ENCODE data around the gene LRP8.

LRP8 gene

DNA sequence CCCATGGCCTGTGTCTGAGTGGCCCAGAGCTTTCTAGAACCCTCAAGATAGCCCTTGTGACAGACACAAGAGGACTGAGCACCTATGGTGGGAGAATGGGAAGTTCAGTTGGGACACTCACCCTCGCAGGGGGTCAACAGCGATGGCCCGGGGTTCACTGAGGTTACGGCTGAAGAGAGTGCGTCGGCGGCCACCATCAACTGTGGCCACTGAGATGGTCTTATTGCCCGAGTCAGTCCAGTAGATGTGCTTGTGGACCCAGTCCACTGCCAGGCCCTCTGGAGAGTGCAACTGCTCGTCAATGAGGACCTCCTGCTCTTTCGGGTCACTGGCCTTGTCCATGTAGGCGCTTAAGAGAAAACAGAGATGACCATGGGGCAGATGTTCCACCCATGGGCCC lies 63.8 kb downstream of the LRP8 start:
- no peak for FAIRE-seq
- no peak for DNase-seq (ENCODE audit: insufficient read length, low spot score)
- TF ChIP-seq PAX5 (IDR thresholded peaks at IDR 0.05; ENCODE audit: insufficient read depth, low read length, severe bottlenecking) (no peak), POLR2A (IDR thresholded peaks at IDR 0.05; ENCODE audit: low read depth, low read length) (no peak)

DNA sequence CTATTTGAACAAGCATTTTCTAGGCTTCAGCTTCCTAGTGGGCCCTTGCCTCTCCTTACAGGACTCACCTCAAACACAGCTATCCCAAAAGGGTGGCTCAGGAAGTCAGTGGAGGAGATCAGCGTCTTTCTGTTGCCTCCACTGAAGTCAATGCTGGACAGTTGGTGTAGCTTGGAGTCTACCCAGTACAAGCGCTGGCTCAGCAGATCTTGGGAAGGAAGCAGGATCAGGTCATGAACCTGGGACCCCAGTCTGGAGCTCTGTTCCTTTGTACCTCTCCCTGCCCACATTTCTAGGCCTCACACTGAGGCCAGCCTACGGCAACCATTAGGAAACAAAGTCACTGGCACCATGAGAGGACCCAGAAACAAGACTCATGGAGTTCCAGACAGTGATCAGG lies 65.9 kb downstream of the LRP8 start:
- no peak for FAIRE-seq
- TF ChIP-seq SPI1 (IDR thresholded peaks at IDR 0.05; ENCODE audit: low read depth, low read length) = no peak
- no peak for TF ChIP-seq PAX5 (IDR thresholded peaks at IDR 0.05; ENCODE audit: insufficient read depth, low read length, severe bottlenecking)
- TF ChIP-seq POLR2A (IDR thresholded peaks at IDR 0.05; ENCODE audit: low read depth, low read length) = no peak
- no peak for TF ChIP-seq POU2F2 (IDR thresholded peaks at IDR 0.05; ENCODE audit: low read depth, low read length)
- no peak for TF ChIP-seq TAF1 (IDR thresholded peaks at IDR 0.05; ENCODE audit: low read depth, low read length)
- TF ChIP-seq POLR2AphosphoS5 (IDR thresholded peaks at IDR 0.05; ENCODE audit: low read depth, low read length) = no peak
- no peak for DNase-seq (ENCODE audit: insufficient read length, low spot score)

DNA sequence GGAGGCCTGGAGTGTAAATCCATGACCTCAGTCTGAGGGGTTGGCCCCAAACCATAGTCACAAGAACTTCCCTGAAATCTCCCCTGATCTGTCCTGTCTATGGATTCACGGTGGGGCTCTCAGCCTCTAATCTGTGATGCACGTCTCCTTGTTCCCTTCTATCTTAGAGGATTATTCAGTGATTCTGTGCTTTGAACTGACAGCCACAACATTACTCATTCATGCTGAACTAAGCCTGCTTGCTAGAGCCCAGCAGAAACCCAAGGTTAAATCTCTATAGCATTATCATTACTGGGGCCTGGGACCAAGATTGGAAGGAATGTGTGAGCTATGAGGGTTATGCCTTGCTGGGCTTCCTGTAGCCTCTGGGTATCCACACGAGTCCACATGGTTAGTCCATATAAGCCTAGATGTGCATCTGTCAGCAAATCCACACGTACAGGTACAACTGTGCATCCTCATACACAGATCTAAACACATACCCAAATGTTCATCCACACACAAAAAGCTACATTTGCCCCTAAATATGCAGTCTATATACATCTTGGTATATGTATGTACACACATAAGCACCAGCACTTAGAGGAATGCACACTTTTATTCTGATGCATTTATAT lies 67.1 kb downstream of the LRP8 start:
- TF ChIP-seq SPI1 (IDR thresholded peaks at IDR 0.05; ENCODE audit: low read depth, low read length) (no peak), POLR2A (IDR thresholded peaks at IDR 0.05; ENCODE audit: low read depth, low read length) (no peak), POU2F2 (IDR thresholded peaks at IDR 0.05; ENCODE audit: low read depth, low read length) (no peak), TAF1 (IDR thresholded peaks at IDR 0.05; ENCODE audit: low read depth, low read length) (no peak), PAX5 (IDR thresholded peaks at IDR 0.05; ENCODE audit: insufficient read depth, low read length, severe bottlenecking) (no peak), POLR2AphosphoS5 (IDR thresholded peaks at IDR 0.05; ENCODE audit: low read depth, low read length) (no peak)
- FAIRE-seq = no peak

DNA sequence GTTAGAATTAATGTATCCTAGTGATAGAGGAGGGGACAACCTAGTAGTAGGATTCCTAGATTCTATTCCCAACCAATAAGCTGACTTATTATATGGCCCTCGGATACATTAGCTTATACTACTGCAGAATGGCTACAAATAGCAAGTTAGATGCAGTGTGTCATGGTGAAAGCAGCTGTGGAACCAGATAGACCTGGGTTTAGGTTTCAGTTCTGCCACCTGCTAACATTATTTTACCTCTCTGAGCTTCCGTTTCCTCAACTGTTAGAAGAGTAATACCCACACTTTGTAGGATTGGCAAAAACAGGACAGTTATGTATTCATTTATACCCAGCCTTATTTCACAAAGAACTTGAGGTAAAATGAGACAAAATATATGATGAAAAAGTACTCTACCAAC lies 67.9 kb downstream of the LRP8 start:
- TF ChIP-seq POU2F2 (IDR thresholded peaks at IDR 0.05; ENCODE audit: low read depth, low read length) (no peak), POLR2AphosphoS5 (IDR thresholded peaks at IDR 0.05; ENCODE audit: low read depth, low read length) (no peak), SPI1 (IDR thresholded peaks at IDR 0.05; ENCODE audit: low read depth, low read length) (peak; percentile 51), PAX5 (IDR thresholded peaks at IDR 0.05; ENCODE audit: insufficient read depth, low read length, severe bottlenecking) (no peak), POLR2A (IDR thresholded peaks at IDR 0.05; ENCODE audit: low read depth, low read length) (no peak), TAF1 (IDR thresholded peaks at IDR 0.05; ENCODE audit: low read depth, low read length) (no peak)
- DNase-seq (ENCODE audit: insufficient read length, low spot score) = no peak
- FAIRE-seq = peak; percentile 89

More for the DNA sequence above, 67.1 kb downstream of the LRP8 start:
- no peak for DNase-seq (ENCODE audit: insufficient read length, low spot score)

DNA sequence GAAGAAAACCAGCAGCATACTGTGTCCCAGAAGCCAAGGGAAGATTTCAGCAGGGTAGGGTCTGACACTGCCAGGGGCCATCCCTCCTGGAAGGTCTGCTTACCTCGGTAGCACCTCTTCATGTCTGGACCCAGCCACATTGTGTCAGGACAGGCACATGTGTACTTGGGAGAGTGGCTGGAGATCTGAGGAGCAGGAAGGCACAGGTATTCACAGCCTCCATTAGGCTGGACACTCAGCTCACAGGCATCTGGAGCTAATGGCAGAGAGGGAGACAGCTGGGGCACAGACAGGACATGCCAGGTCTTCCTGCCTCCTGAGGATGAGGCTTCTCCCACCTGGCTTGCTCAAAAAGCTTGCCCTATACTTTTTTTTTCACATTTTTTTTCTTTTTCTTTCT lies 69.7 kb downstream of the LRP8 start:
- FAIRE-seq (no peak), DNase-seq (ENCODE audit: insufficient read length, low spot score) (no peak)
- TF ChIP-seq POLR2AphosphoS5 (IDR thresholded peaks at IDR 0.05; ENCODE audit: low read depth, low read length) = no peak

DNA sequence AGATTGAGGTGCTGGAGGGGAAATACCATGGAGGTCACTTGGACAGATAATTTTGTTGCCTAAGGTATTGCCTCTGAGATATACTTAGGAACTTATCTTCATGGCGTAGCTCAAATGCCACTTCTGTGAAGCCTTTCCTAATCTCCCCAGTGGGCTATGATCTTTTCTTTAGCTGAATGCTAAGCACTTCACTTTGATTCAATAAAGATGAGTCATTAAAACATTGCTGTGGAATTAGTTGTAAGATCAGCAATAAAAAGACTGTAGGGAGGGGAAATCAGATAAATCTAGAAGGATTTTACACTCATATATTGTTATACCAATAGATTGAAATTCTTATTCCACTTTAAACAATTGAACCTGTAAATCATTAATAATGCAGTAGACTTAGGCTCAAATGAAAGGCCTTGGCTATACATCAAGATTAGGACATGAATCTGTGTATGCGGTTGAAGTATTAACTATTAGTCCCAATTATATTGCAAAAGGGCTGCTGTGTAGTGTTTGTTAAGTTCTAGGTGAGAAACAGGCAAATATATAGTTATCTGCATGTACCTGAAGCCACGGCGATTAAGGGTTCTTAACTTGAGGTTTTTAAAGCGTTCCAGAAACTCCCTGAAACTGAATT lies 70.3 kb downstream of the LRP8 start:
- no peak for TF ChIP-seq POLR2AphosphoS5 (IDR thresholded peaks at IDR 0.05; ENCODE audit: low read depth, low read length)
- no peak for TF ChIP-seq PAX5 (IDR thresholded peaks at IDR 0.05; ENCODE audit: insufficient read depth, low read length, severe bottlenecking)
- no peak for TF ChIP-seq SPI1 (IDR thresholded peaks at IDR 0.05; ENCODE audit: low read depth, low read length)
- TF ChIP-seq POLR2A (IDR thresholded peaks at IDR 0.05; ENCODE audit: low read depth, low read length) = no peak
- TF ChIP-seq TAF1 (IDR thresholded peaks at IDR 0.05; ENCODE audit: low read depth, low read length) = no peak
- TF ChIP-seq POU2F2 (IDR thresholded peaks at IDR 0.05; ENCODE audit: low read depth, low read length) = no peak
- FAIRE-seq = no peak
- DNase-seq (ENCODE audit: insufficient read length, low spot score) = no peak

DNA sequence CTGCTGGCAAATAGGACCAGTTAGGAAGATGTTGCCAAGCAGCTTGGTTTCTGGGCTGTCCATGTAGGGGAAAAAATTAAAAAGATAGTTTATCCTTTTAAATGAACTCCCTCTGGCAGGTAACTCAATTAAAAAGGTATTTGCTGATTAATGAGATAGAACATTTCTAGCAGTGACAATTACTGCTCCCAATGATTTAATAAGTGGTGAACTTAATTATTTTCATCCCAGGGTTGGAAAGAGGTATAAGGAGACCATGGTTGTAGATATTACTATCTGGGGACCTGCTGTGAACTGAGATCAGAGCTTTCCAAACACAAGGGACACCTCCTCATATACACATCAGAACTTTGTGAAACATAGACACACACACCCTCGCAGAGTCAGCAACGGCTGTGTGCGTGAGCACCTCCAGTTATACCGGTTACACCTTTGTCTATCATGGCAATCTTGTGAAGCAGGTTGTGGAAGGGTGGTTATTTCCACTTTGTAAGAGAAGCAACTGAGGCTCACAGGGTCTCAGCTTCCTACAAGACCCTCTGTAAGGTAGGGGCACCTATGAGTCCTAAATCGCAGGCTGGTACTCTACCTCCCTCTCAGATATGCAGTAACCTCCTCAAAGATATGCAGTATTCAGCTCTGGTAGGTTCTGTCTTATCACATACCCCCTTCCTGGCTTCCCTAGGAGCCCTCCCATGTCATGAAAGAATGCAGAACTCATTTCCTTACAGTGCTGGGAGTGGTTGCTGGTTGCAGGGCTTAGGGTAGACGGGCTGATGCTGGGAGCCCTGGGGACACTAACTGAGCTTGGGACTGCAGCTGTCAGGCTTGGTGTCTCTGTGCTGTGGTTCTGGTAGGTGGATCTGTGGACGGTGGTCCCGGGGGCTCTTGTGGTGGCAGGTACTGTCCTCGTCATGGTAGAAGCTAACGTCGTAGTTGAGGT lies 71.1 kb downstream of the LRP8 start:
- FAIRE-seq (no peak), DNase-seq (ENCODE audit: insufficient read length, low spot score) (no peak)
- TF ChIP-seq POLR2AphosphoS5 (IDR thresholded peaks at IDR 0.05; ENCODE audit: low read depth, low read length) (no peak), POU2F2 (IDR thresholded peaks at IDR 0.05; ENCODE audit: low read depth, low read length) (no peak), TAF1 (IDR thresholded peaks at IDR 0.05; ENCODE audit: low read depth, low read length) (no peak), POLR2A (IDR thresholded peaks at IDR 0.05; ENCODE audit: low read depth, low read length) (no peak), PAX5 (IDR thresholded peaks at IDR 0.05; ENCODE audit: insufficient read depth, low read length, severe bottlenecking) (no peak), SPI1 (IDR thresholded peaks at IDR 0.05; ENCODE audit: low read depth, low read length) (no peak)

DNA sequence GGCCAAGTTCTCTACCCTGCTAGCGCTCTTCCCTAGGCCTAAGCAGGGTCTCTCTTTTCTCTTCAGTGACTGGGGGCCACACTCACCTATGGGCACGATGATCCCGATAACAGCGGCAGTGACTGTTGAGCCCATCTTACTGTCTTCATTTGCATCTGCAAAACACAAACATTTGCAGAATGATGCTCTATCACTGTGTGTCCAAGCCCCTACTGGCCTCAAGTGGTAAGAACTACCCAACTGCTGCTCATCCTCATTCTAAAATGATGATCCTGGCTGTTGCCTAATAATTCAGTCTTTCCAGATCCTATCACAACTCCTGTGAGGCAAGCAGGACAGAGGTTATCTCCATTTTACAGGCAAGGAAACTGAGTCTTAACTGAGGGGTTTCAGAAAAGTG lies 72.8 kb downstream of the LRP8 start:
- no peak for FAIRE-seq
- DNase-seq (ENCODE audit: insufficient read length, low spot score) = no peak
- no peak for TF ChIP-seq SPI1 (IDR thresholded peaks at IDR 0.05; ENCODE audit: low read depth, low read length)
- TF ChIP-seq POLR2A (IDR thresholded peaks at IDR 0.05; ENCODE audit: low read depth, low read length) = no peak
- no peak for TF ChIP-seq TAF1 (IDR thresholded peaks at IDR 0.05; ENCODE audit: low read depth, low read length)
- TF ChIP-seq POU2F2 (IDR thresholded peaks at IDR 0.05; ENCODE audit: low read depth, low read length) = no peak
- TF ChIP-seq PAX5 (IDR thresholded peaks at IDR 0.05; ENCODE audit: insufficient read depth, low read length, severe bottlenecking) = no peak
- TF ChIP-seq POLR2AphosphoS5 (IDR thresholded peaks at IDR 0.05; ENCODE audit: low read depth, low read length) = no peak

DNA sequence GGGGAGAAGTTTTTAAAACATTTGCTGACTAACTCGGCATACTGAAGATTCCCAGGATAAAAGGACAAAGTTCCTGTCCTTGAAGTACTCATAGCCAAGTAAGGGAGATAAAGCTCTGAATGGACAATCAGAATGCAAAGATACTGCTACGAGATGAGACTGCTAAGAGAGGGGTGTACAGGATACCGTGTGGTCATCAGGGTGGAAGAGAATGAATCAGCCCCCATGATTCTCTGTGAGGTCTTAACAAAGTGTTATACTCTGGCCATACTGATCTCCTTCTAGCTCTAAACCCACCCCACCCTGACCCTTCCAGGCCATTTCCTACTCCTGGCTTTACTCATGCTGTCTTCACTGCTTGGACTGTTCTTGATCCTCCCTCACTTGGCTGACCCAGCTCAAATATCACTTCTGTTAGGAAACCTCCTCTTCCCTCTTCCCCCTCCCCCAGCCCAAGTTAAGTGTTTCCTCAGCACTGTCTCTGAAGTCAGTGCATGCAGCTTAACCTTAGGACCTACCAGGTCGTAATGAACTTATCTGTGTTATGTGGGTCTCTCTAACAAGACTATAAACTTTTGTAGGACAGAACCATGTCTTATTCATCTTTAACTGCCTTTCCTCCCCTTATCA lies 73.7 kb downstream of the LRP8 start:
- TF ChIP-seq TAF1 (IDR thresholded peaks at IDR 0.05; ENCODE audit: low read depth, low read length) (no peak), PAX5 (IDR thresholded peaks at IDR 0.05; ENCODE audit: insufficient read depth, low read length, severe bottlenecking) (no peak), POLR2A (IDR thresholded peaks at IDR 0.05; ENCODE audit: low read depth, low read length) (no peak), POLR2AphosphoS5 (IDR thresholded peaks at IDR 0.05; ENCODE audit: low read depth, low read length) (no peak), SPI1 (IDR thresholded peaks at IDR 0.05; ENCODE audit: low read depth, low read length) (no peak), POU2F2 (IDR thresholded peaks at IDR 0.05; ENCODE audit: low read depth, low read length) (no peak)
- DNase-seq (ENCODE audit: insufficient read length, low spot score) (no peak), FAIRE-seq (no peak)

Measured in GM12891 (cell line).